SK-N-MC (cell line): ENCODE data around the gene RPS6KA5.

Source experiments
- EZH2 ChIP-seq: fragments of 200-600 bp; sonication (generic); IDR thresholded peaks from one replicate; pipeline ENCODE4 v1.6.1; 2017; ENCODE audit warnings: antibody characterized with exemption
- POLR2AphosphoS5 ChIP-seq: IDR thresholded peaks from 2 replicates; pipeline ENCODE4 v1.6.1; 2012; ENCODE audit warnings: mild to moderate bottlenecking, low read depth, low read length, borderline replicate concordance

- no peak for TF ChIP-seq EZH2
- no peak for TF ChIP-seq POLR2AphosphoS5
Observed at GRCh38 chr14:91082282-91082681, 21.8 kb upstream of the RPS6KA5 start.
